CD1c-positive myeloid dendritic cell (primary cell): ENCODE results near the gene MINPP1.

ENCODE experiments used
- DNase-seq: peaks from one replicate; pipeline ENCODE4 v3.0.0-alpha.2; 2016; ENCODE audit errors: extremely low spot score

The MINPP1 gene

DNA sequence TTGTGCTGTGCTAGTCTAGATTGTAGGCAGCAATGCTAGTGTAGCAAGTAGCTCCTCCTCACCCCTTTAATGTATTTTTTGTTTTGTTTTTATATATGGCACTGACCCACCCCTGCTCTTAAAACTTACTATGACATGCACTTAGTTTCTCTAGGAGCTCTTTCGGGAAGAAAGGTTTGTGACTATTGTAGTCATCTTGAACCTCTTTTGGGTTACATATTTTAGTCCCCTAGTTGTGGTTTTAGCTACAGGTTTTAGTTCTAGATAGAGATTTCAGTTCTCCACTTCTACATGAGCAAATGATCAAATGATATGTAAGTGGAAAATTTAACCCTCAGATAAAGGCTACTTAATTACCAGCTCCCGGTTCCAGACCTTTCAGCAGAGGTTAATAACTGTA, 14.9 kb downstream of the MINPP1 start:
- no peak for DNase-seq

DNA sequence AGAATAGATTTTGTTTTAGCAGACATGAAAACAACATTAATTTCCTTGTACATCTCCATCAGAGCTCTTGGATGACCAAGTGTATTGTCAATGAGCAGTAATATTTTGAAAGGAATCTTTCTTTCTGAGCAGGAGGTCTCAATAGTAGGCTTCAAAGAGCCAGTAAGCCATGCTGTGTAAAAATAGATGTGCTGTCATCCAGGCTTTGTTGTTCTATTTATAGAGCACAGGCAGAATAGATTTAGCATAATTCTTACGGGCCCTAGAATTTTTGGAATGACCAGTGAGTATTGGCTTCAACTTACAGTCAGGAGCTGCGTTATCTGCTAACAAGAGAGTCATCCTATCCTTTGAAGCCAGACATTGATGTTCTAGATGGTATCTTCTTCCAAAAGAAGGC, 19.0 kb downstream of the MINPP1 start:
- no peak for DNase-seq

DNA sequence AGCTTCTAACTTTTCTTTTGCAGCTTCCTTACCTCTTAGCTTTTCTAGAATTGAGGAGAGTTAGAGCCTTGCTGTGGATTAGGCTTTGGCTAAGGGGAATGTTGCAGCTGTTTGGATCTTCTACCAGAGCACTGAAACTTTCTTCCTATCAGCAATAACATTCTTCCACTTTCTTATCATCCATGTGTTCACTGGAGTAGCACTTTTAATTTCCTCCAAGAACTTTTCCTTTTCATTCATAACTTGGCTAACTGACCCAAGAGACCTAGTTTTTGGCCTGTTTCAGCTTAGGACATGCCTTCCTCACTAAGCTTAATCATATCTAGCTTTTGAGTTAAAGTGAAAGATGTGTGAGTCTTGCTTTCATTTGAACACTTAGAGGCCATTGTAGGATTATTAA, 19.6 kb downstream of the MINPP1 start:
- no peak for DNase-seq

DNA sequence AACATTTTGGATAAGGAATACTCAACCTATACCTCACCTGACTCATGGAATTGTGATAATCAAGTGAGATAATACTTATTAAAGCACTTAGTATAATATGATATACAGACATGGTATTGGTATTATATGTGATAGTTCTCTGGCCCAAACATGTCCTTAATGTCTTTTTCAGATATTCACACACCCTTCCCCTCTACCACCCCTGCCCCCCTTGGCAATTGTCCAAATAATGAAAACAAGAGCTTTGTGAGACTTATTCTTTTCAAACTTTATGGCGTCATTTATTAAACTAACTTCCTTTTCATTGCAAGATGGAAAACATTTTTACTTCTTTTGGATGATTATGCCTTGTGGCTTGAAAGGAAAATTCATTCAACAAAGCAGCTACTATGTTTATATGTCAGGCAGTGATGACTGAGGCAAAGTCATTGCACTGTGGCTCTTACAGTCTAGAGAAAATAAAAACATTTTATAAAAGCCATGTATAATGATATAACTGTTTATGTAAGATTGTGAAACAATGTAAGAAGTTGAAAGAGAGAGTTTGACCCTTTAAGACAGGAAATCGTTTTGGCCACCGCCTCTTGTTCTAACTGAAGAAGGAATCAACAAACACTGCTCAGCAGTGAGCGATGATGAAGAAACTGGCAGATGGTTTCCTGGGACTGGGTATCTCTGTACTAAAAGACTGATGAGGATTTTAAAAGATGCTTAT, 27.4 kb downstream of the MINPP1 start:
- no peak for DNase-seq

DNA sequence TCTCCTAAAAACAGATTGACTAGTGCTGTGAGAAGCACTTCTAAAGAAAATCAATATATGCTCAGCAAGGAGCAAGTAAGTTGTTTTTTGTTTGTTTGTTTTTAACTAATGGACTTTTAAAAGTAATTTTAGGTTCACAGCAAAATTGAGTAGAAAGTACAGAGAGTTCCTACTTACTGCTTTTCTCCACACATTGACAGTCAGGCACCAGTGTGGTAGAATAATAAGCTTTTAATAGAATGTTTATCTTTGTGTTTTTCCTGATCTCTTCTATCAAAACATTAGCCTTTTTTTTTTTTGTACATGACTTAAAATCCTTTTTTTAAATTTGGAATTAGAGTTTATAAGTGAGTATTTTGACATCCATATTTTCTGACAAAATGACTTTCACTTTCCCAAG, 28.0 kb downstream of the MINPP1 start:
- no peak for DNase-seq

DNA sequence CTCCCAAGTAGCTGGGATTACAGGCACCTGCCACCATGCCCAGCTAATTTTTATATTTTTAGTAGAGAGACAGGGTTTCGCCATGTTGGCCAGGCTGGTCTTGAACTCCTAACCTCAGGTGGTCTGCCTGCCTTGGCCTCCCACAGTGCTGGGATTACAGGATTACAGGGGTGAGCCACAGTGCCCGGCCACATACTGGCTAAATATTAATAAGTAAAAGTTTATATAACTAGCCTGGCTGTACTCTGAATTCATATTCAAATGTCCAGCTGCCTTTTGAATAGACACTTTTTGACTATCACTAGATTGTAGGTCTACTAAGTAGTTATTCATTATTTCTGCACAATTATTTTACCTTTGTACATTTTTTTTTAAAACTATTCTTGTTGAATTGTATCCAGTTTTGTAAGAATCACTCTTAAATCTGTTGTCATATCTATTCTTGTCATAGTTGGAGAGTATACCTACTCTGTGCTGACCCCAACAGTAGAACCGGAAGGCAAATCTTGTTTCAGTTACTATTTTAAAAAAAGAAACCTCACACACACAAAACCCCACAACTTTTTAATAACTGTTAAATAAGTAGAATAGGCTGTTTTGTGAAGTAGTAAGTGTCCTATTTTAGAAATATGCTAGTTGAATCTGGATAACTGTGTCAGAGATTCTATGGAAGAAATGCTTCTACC, 29.6 kb downstream of the MINPP1 start:
- no peak for DNase-seq

DNA sequence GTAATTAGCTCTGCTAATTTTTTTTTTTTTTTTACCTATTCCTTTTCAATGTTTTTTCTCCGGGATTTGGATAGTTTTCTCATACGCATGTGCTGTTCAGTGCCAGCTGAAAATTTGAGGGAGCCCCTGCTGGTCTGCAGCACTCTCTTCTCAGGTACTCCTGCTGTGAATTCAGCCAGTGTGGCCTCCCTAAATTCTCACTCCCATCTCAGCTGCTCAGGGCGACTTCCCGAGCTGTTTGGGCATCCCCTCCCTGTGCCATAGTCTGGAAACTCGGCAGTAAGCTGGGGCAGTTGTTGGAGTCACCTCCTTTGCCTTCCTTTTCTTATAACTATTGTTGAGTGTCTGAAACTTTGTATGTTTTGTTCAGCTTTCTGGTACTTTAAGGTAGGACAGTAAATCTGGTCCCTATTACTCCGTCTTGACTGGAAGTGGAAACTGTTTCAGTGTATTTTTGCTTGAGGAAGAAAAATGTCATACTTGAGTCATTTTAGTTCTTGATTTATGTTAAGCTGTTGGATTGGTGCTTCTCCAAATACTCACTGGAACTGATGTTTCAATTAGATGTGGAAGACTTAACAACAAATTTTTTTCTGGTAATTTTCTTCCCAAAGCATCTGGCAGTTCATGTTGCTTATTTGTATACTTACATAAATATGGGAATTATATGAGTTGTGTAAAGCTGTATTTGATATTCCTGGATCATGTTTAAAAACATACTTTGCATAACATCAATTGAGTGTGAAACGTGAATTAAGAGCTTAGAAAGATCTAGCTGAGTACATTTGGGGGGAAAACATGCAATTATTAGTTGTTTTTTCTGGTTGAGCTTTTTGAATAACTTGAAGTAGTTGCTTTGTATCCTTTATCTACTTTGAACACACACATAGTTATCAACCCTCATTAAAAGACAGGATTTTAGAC, 33.7 kb downstream of the MINPP1 start:
- DNase-seq = no peak

DNA sequence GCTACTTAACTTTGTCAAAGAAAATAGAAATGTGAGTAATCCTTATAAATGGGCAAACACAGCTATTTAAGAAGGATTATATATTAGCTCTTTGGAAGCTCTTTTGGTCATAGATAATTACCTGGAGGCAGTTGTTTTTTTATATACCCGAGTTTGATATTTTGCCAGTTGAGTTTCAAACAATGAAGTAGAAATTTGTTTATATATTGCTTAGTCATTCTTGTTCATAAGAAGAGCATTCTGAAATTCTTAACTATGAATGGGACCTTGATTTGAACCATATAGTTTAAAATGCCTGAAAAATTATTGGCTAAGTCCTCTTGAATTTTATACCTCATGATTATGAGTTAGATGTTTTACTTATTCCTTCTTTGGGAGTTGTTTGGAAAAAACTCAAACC, 36.4 kb downstream of the MINPP1 start:
- DNase-seq = no peak

DNA sequence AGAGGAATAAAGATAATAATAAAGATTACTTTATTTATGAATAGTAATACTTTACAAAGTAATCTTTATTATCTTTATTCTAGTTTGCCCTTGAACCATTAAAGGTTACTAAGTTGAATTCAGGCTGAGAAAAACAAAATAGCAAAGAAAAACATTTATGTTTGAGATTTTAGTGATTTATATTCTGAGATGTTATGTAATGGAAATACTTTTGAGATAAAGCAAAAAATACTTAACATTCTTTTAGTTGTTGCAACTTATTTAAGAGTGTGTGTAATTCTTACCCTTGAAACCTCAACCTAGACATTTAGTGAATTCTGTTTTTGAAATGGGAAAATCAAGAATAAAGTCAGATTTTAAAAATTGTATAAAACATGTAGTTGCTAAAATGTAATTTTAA, 40.0 kb downstream of the MINPP1 start:
- no peak for DNase-seq

DNA sequence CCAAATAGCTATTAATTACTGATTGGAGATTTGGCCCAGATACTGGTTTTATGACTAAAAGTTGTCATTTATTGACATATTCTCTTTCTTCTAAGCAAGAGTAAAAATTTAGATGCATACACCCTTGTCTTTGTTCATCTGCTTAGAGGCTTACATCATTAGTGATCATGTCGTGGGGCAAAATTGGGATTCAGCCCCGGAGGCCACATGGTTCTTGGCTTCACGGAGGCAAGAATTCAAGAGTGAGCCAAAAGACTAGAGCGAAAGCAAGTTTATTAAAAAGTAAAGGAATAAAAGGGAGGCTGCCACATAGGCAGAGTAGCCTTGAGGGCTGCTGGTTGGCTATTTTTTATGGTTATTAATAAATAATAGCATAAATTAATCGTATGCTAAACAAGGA, 41.1 kb downstream of the MINPP1 start:
- DNase-seq = no peak

DNA sequence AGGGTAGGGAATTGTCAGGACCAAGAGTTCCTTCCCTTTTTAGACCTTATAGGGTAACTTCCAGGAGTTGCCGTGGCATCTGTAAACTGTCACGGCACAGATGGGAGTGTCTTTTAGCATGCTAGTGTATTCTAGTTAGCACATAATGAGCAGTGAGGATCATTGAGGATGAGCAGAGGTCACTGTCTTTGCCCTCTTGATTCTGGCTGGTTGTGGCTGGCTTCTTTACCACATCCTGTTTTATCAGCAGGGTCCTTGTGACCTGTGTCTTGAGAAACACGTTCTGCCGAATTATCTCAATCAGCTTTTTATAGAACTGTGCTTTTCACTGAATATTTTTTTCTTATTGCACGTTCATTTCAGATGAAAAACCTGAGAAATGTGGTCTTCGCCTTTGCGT, 41.5 kb downstream of the MINPP1 start:
- DNase-seq = peak; percentile 87

DNA sequence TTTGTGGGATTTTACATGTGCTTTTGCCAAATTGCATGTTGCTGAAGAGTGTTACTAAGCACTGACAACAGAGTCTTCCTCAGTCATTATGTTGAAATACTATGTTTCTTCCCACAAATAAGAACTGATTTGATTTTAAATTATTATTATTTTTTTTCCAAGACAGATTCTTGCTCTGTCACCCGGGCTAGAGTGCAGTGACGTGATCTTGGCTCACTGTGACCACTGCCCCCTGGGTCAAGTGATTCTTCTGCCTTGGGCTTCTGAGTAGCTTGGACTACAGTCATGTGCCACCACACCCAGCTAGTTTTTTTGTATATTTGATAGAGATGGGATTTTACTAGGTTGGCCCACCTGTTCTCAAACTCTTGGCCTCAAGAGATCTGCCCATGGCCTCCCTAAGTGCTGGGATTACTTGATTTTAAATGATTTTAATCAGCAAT, 42.3 kb downstream of the MINPP1 start:
- DNase-seq = peak; percentile 41

DNA sequence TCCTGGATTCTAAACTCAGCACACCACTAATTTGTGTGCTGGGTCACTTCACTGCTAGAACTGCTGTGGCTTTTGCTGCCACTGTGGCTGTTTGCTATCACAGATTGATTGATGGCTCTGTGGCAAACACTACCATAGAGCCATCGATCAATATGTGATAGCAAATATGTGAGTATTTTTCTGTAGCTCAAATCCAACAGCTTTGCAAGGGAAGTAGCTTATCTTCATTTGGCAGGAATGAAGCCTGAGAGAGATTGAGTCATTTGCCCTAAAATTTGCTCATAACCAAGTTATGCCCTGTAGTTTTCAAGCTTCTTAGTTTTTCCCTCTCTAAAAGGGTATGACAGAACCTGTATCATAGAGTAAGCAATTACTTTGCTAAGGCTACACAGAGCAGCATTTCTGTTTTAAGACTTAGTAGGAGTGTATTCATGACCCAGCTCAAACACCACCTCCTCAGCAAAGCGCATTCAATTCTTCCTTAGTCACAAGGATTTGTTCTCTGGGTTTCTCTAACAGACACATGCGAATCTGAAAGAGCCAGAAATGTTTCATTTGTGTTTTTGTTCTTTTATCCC, 43.1 kb downstream of the MINPP1 start:
- DNase-seq = peak; percentile 37

DNA sequence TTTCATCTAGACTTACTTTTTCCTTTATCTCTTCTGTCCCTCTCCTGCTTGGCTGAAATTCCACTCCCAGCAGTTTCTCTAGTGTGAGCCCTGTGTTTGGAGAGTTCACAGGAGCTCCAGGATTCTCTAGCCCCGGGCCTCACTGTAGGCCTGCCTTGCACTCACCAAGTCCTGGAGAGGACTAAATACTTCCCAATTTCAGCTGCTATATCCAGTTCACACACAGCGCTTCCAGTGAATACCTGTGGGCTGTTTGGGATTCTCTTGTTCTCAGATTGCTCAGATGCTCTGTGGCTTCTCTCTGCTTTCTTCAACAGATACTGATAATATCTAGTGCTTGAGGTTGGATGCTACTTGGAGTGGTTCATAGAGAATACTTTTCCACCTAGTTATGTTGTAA, 46.0 kb downstream of the MINPP1 start:
- no peak for DNase-seq

DNA sequence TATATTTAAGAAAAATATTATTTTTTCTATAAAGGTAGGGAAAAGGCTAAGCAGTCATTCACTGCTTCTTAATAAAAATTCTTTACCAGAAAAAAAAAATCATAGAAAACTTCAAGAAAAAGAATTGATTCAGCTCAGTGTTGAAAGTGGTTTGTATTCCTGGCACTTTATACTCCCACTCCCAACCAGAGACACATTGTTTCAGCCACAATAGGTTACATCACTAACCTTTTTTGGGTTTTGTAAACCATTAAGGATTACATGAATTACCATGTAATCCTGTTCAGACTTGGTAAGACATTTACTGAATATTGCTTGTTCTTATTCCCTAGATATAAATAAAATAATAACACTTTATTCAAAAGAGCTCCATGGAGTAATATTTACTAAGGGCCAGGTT, 46.6 kb downstream of the MINPP1 start:
- no peak for DNase-seq

DNA sequence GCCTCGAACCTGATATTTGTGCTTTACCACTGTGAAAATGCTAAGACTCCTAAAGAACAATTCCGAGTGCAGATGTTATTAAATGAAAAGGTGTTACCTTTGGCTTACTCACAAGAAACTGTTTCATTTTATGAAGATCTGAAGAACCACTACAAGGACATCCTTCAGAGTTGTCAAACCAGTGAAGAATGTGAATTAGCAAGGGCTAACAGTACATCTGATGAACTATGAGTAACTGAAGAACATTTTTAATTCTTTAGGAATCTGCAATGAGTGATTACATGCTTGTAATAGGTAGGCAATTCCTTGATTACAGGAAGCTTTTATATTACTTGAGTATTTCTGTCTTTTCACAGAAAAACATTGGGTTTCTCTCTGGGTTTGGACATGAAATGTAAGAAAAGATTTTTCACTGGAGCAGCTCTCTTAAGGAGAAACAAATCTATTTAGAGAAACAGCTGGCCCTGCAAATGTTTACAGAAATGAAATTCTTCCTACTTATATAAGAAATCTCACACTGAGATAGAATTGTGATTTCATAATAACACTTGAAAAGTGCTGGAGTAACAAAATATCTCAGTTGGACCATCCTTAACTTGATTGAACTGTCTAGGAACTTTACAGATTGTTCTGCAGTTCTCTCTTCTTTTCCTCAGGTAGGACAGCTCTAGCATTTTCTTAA, 47.7 kb downstream of the MINPP1 start:
- DNase-seq = no peak

DNA sequence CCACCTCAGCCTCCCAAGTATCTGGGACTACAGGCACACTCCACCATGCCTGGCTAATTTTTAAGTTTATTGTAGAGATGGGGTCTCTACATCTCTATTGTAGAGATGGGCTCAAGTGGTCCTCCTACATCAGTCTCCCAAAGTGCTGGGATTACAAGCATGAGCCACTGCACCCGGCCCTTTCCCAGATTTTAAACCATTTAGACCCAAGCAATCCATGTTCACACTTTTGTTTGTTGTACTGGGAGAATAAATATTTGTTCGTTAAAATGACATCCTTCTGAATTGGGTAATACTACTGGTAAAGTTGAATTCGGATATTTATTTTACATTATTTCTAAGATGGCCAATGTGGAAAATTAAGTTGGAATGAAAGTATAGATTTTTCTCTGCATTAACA, 52.7 kb downstream of the MINPP1 start:
- no peak for DNase-seq

DNA sequence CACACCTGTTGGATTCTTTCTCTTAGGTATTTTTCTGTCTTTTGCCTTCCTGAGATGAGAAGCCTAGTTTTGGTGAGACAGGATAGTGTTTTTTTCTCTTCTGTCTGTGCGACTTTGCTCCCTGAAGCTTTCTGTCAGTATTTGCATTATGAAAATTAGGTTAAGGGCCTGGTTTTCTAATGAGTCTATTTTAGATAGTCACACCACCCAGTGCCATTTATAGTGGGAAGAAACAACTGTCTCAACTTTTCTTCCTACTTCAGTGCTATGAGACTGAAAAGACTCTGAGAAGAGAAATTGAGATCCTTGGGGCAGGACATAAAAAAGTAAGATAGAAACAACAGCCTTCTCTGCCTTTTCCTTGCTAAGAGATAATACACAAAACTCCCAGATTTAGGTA, 53.6 kb downstream of the MINPP1 start:
- DNase-seq = no peak

DNA sequence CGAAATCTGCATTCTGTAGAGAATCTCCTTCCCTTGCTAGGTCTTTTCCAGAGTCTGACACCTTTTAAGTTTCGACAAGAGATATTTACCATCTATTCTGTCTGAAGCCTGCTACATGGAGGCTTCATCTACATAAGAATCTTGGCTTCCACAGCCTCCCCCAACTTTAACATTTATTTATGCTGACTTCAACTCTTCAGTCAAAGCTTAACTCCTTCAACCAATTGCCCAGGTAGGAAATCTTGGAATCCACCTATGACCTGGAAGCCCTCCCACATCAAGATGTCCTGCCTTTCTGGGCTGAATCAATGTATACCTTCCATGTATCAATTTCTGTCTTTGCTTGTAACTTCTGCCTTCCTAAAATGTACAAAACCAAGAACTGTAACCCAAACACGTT, 54.7 kb downstream of the MINPP1 start:
- no peak for DNase-seq

DNA sequence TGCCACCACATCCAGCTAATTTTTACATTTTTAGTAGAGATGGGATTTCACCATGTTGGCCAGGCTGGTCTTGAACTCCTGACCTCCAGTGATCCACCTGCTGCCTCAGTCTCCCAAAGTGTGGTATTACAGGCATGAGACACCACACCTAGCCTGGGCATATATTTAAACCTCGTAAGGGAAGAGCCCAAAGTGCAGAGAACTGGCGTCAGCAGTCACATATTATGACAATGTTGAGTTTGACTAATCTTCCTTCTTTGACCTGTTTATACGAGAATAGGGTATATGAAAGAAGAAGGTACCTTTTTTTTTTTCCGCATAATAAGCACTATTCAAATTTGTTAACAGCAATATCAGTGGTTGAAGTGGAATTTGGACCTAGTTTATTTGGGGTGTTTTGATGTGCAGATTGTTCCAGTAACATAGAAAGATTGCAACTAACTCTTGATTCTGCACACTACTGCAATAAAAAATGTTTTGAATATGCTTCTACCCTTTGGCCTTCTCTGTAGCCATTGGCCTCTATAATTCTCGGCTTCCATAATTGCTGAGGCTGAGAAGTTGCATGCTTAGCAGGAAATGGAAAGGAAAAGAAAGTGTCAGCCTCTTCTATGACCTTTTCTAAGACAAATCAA, 55.9 kb downstream of the MINPP1 start:
- no peak for DNase-seq

DNA sequence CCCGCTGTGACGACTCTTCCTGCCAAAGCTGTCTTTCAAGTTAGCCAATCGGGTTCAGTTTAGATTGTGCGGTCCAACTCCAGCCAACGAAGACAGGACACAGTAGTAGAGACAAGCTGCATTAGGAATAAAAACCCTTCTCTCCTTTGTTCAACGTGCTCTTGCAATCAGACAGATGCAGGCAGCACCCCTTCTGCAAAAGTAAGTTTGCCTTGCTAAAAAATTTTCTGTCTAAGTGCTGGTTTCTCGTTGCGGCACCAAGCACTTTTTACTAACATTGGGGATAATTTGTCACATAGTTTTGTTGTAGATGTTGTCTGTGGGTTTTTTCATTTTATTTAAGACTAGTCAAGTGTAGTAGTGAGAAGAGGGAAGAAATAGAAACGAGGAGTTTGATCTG, 58.1 kb downstream of the MINPP1 start:
- DNase-seq = no peak
